Testis (tissue), 2 donors: Measurements from ENCODE around the gene LAMA1.

Experiments used
- CTCF ChIP-seq, 3 experiments: fragments of 450-650 bp in 2 of 3; fragments of 200-600 bp in 1 of 3; sonication (generic) in 1 of 3; IDR thresholded peaks; one replicate each; pipeline ENCODE4 v1.5.1; 2016 to 2019; ENCODE audit warnings: antibody characterized with exemption in 3 of 3, mild to moderate bottlenecking in 2 of 3, moderate library complexity in 1 of 3
- POLR2A ChIP-seq: fragments of 450-650 bp; IDR thresholded peaks from one replicate; pipeline ENCODE4 v1.6.1; 2017; ENCODE audit warnings: antibody characterized with exemption, mild to moderate bottlenecking, moderate library complexity

- TF ChIP-seq POLR2A (no peak), CTCF (IDR thresholded peaks at IDR 0.05) (peak; percentile 34 to 64 (median 57))
These were observed 197.3 kb downstream of the LAMA1 start for GRCh38 chr18:6920099-6920955.
